Cerebellar cortex (tissue), 1 donor: ENCODE measurements around the gene AMZ2.
"Not testable (repeated sequence)": the region's sequence is repeated elsewhere in the genome, so short reads cannot be mapped to it uniquely, and the experiment has no call there.

ENCODE experiments used
- DNase-seq: peaks from one replicate; pipeline ENCODE4 v3.0.0-alpha.2; 2015; ENCODE audit warnings: low spot score

Gene AMZ2

GRCh38 chr17:68249354-68249765 lies 1.5 kb downstream of the AMZ2 start:
- DNase-seq, result no peak

- DNase-seq, result not testable (repeated sequence)
These were observed 5.6 kb downstream of the AMZ2 start for GRCh38 chr17:68253426-68253825.

GRCh38 chr17:68255151-68255550 lies 7.3 kb downstream of the AMZ2 start:
- no peak for DNase-seq

GRCh38 chr17:68255731-68256538 lies 8.1 kb downstream of the AMZ2 start:
- no peak for DNase-seq

- DNase-seq, result not testable (repeated sequence)
These were observed 8.9 kb downstream of the AMZ2 start for GRCh38 chr17:68256701-68257100.

- no peak for DNase-seq
These were observed 10.1 kb downstream of the AMZ2 start for GRCh38 chr17:68257934-68258333.

- not testable (repeated sequence) for DNase-seq
These were observed 11.2 kb downstream of the AMZ2 start for GRCh38 chr17:68258890-68259647.

GRCh38 chr17:68259648-68259951 lies 11.8 kb downstream of the AMZ2 start:
- peak; percentile 38 for DNase-seq

GRCh38 chr17:68260051-68260762 lies 12.4 kb downstream of the AMZ2 start:
- DNase-seq, result peak; percentile 59

- not testable (repeated sequence) for DNase-seq
These were observed 14.6 kb downstream of the AMZ2 start for GRCh38 chr17:68262467-68262866.

GRCh38 chr17:68263101-68263681 lies 15.3 kb downstream of the AMZ2 start:
- DNase-seq, result peak; percentile 67

- not testable (repeated sequence) for DNase-seq
These were observed 18.0 kb downstream of the AMZ2 start for GRCh38 chr17:68265833-68266232.

GRCh38 chr17:68273722-68274121 lies 25.9 kb downstream of the AMZ2 start:
- DNase-seq, result no peak

- not testable (repeated sequence) for DNase-seq
These were observed 28.5 kb downstream of the AMZ2 start for GRCh38 chr17:68276339-68276738.

- DNase-seq, result no peak
These were observed 30.0 kb downstream of the AMZ2 start for GRCh38 chr17:68277807-68278206.

GRCh38 chr17:68281965-68282364 lies 34.1 kb downstream of the AMZ2 start:
- DNase-seq, result not testable (repeated sequence)

- DNase-seq, result no peak
These were observed 40.5 kb downstream of the AMZ2 start for GRCh38 chr17:68288375-68288774.

- peak; percentile 45 for DNase-seq
These were observed 41.0 kb downstream of the AMZ2 start for GRCh38 chr17:68288804-68289203.

GRCh38 chr17:68289473-68289872 lies 41.6 kb downstream of the AMZ2 start:
- peak; percentile 32 for DNase-seq

GRCh38 chr17:68289936-68290267 lies 42.1 kb downstream of the AMZ2 start:
- DNase-seq, result peak; percentile 57

GRCh38 chr17:68290268-68290954 lies 42.6 kb downstream of the AMZ2 start:
- DNase-seq, result peak; percentile 54
